PC-9 (cell line): ENCODE measurements around the gene CLMN. TPM values are rescaled to one million over a fixed set of nuclear protein-coding genes. Genes with fewer than 3 reads are reported as not detected.

Experiments used
- BruUV-seq: library from RNA; stranded (reverse); fragments of 400-500 nt; replicated peaks from 2 replicates; lab custom pipeline; 2021; lab: Mats Ljungman, UMichigan
- CTCF ChIA-PET: fragments of 300-600 bp; sonication (Branson Sonifier 250); formaldehyde crosslinking; loops from one replicate; lab custom pipeline; 2022; ENCODE audit warnings: antibody characterized with exemption; lab: Charles Lee
- POLR2A ChIA-PET: fragments of 300-600 bp; sonication (Branson Sonifier 250); formaldehyde crosslinking; loops from one replicate; lab custom pipeline; 2022; ENCODE audit warnings: antibody characterized with exemption; ENCODE audit not compliant: unreplicated experiment; lab: Charles Lee
- DNase-seq, 2 experiments: peaks; one replicate each; pipeline versions ENCODE4 v3.0.0 to v3.0.0-alpha.2; 2015 to 2022; ENCODE audit warnings: mixed read lengths in 1 of 2
- H2AFZ ChIP-seq: fragments of 200-600 bp; sonication (generic); 2 replicates; pipeline ENCODE4 v1.8.1; 2017; ENCODE audit warnings: antibody characterized with exemption
- H3F3A ChIP-seq: fragments of 200-600 bp; sonication (generic); 2 replicates; pipeline ENCODE4 v1.8.1; 2017; ENCODE audit warnings: antibody characterized with exemption, mild to moderate bottlenecking, low read depth; ENCODE audit not compliant: insufficient read depth
- H3K27ac ChIP-seq: fragments of 200-600 bp; sonication (generic); 2 replicates; pipeline ENCODE4 v1.6.1; 2016; ENCODE audit warnings: mixed run types
- H3K27me3 ChIP-seq: fragments of 200-600 bp; sonication (generic); 2 replicates; pipeline ENCODE4 v1.6.1; 2016; ENCODE audit warnings: low read depth, mixed run types; ENCODE audit not compliant: insufficient read depth
- H3K36me3 ChIP-seq: fragments of 200-600 bp; sonication (generic); 2 replicates; pipeline ENCODE4 v1.6.1; 2016; ENCODE audit warnings: low read depth, mixed run types
- H3K4me1 ChIP-seq: fragments of 200-600 bp; sonication (generic); replicated peaks from 2 replicates; pipeline ENCODE4 v1.6.1; 2016; ENCODE audit warnings: mixed run types; ENCODE audit not compliant: insufficient read depth
- H3K4me2 ChIP-seq: fragments of 200-600 bp; sonication (generic); 2 replicates; pipeline ENCODE4 v1.6.1; 2017; ENCODE audit warnings: mixed run types
- H3K4me3 ChIP-seq: fragments of 200-600 bp; sonication (generic); 2 replicates; pipeline ENCODE4 v1.6.1; 2016; ENCODE audit warnings: mixed run types
- H3K79me2 ChIP-seq: fragments of 200-600 bp; sonication (generic); 2 replicates; pipeline ENCODE4 v1.6.1; 2017; ENCODE audit warnings: low read depth, mixed run types
- H3K9me2 ChIP-seq: fragments of 200-600 bp; sonication (generic); 2 replicates; pipeline ENCODE4 v1.8.1; 2017; ENCODE audit warnings: mild to moderate bottlenecking; ENCODE audit not compliant: insufficient read depth
- H3K9me3 ChIP-seq: fragments of 200-600 bp; sonication (generic); 2 replicates; pipeline ENCODE4 v1.8.1; 2016; ENCODE audit warnings: low read depth; ENCODE audit not compliant: insufficient read depth
- H4K20me1 ChIP-seq: fragments of 200-600 bp; sonication (generic); 2 replicates; pipeline ENCODE4 v1.8.1; 2017; ENCODE audit not compliant: insufficient read depth
- CTCF ChIP-seq: fragments of 200-600 bp; sonication (generic); conservative IDR thresholded peaks from 2 replicates; pipeline ENCODE4 v1.6.1; 2017; ENCODE audit warnings: mixed run types, antibody characterized with exemption, mild to moderate bottlenecking, moderate library complexity
- EZH2 ChIP-seq: fragments of 200-600 bp; sonication (generic); IDR thresholded peaks from 2 replicates; pipeline ENCODE4 v1.8.0; 2017; ENCODE audit warnings: antibody characterized with exemption, low read depth
- intact Hi-C: fragments of 100-400 bp; cut with micrococcal nuclease; formaldehyde crosslinking; loops from one replicate; pipeline ENCODE4 v1.10.0; 2022; ENCODE audit not compliant: unreplicated experiment
- total RNA-seq: library from RNA; stranded (reverse); gene quantifications from 2 replicates; pipeline ENCODE4 v1.2.3, GENCODE V29; 2021

The CLMN gene
- total RNA-seq, 1 experiment from 2014 or later, result 15.8 TPM

- CTCF ChIA-PET, result no interaction called here
- intact Hi-C loops, result no loop called here
- H3K9me3 ChIP-seq, result no peaks in the 10 kb centered on the region
- no peaks in the 10 kb centered on the region for H3K79me2 ChIP-seq
- H3K4me1 ChIP-seq, result no peaks in the 10 kb centered on the region
- no peak overlapping the region for H3K4me2 ChIP-seq
- H3K27ac ChIP-seq, result no peak overlapping the region
- no TSS peak for BruUV-seq
- H3K27me3 ChIP-seq, result no peaks in the 10 kb centered on the region
- no peak overlapping the region for H3K4me3 ChIP-seq
- POLR2A ChIA-PET, result no interaction called here
- no peak overlapping the region for H2AFZ ChIP-seq
- no peak for TF ChIP-seq EZH2
- TF ChIP-seq CTCF, result no peak
- DNase-seq, result no peak
- H3K36me3 ChIP-seq, result no peaks in the 10 kb centered on the region
- no peaks in the 10 kb centered on the region for H3F3A ChIP-seq
- H4K20me1 ChIP-seq, result no peaks in the 10 kb centered on the region
- H3K9me2 ChIP-seq, result no peaks in the 10 kb centered on the region
Observed at GRCh38 chr14:95242870-95243269, 76.8 kb downstream of the CLMN start.

DNA sequence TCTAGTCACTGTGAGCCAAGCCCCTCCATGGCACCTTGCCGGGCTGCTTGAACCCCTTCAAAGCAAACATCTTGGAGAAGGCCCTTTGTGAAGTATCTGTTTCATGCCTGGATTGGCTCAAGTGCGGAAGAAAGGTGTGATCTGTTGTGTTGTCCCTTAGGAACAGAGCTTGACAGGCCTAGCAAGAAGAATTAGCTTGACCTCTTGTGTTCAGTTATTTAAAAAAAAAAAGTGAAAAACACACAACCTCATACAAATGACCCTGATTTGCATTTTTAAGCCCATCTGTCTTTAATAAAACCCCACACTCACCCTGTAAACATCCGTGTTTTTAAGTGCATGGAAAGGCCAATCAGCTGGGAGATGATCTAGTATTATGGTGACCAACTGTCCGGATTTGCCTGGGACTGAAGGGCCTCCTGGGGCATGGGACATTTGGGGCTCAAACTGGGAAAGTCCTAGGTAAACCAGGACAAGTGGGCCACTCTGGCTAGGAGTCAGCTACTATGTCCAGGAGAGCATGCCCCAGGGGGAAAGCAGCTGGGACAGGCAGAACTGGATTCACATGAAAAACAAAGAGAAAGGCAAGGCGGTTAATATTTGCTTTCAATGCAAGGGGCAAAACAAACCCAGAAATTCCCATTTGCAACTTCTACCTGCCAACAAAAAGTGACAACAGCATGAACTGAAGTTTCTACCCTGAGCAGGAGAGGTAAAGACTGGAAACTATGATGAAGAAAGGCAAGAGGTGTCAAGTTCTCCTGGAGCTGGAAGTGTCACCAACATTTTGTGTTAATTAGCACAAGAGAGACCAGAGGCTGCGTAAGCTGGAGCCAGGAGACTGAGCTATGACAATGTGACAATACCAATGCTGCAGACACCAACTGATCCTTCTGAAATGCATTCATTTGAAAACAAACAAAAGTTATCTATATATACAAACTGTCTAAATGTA lies 78.6 kb downstream of the CLMN start:
- no peak overlapping the region for H3K27ac ChIP-seq
- POLR2A ChIA-PET, result no interaction called here

More for the DNA sequence above, 78.6 kb downstream of the CLMN start:
- Histone ChIP-seq H3K9me3 (no peaks in the 10 kb centered on the region), H3K27me3 (no peaks in the 10 kb centered on the region), H2AFZ (no peak overlapping the region), H3K36me3 (no peaks in the 10 kb centered on the region), H3K4me2 (no peak overlapping the region), H4K20me1 (no peaks in the 10 kb centered on the region), H3K9me2 (no peaks in the 10 kb centered on the region), H3K4me3 (no peak overlapping the region), H3K4me1 (no peaks in the 10 kb centered on the region), H3K79me2 (no peaks in the 10 kb centered on the region), H3F3A (no peaks in the 10 kb centered on the region)
- CTCF ChIA-PET, result interaction anchor here (0.7 kb wide), 1 partner anchor 23 kb away, joined by 3 read pairs; no protein-coding TSS in a partner anchor
- intact Hi-C loops, result no loop called here
- no peak for DNase-seq
- TF ChIP-seq EZH2 (no peak), CTCF (no peak)
- BruUV-seq, result no TSS peak
